ELF-1 (cell line): Measurements from ENCODE around the gene TAOK1.

Experiments
- DNase-seq: peaks from one replicate; pipeline ENCODE4 v3.0.0-alpha.2; 2016; ENCODE audit warnings: low read depth, low spot score

Gene TAOK1

DNA sequence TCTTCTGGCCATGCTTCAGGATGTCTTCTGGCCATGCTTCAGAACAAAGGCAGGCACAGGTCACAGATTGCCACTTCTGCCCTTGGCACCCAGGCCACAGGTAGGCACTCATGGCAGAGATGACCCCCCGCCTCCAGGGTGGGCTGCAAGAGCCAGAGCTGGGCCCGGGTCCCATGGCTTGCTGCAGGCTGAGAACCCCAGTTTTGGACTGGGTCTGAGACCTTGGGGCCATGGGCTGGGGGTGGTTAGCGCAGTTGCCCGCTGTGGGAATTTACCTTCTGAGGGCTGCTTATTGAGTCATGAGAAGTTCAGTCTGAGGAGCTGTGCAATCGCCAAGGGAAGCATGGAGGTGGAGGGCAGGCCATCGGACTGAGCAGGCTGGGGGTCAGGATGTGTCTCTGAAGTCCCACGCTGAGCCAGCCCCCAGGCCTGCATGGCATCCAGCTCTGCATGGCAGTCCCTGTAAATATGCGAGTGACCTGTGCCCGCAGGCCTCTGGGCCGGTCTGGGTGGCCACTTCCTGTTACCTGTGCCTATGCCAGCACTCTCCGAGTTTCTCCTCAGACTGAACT, 204.4 kb downstream of the TAOK1 start:
- no peak for DNase-seq

GRCh38 chr17:29595107-29595942, 205.2 kb downstream of the TAOK1 start:
- peak; percentile 47 for DNase-seq

DNA sequence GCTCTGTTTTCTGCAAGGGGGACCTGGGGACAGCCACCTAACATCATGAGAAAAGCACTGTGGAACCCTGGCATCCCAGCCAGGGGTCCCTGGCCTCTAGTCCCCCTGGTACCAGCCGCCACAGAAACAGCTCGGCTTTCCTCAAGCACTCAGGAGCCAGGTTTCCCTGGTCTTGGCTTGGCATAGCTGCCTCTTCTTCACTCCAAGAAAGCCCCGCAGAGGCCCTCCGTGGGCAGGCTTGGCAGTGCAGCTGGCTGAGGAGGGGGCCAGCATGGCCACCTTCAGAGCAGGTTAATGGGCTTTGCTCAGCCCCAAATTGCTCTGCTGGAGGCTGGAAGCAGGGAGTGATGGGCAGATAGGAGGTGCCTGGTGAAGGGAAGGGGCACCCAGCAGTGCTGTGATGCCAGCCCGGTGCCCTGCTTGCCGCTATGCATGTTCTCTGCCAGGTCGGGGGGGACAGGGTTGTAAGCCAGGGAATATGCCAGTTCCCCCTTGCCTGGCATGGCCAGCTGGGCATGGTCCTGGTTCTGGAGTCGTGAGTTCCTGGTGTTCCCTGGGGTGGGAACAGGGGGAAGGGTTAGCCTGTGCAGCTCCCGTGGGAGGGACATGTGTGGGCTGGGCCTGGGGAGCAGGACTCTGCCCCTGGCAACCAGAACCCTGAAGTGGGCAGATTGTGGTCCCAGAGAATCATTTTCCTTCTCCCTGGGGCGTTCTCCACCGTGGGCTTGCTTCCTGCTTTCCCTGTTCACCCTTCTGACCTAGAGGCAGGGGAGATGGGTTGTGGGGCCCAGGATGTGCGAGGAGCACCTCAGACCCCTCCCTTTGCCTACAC, 206.0 kb downstream of the TAOK1 start:
- DNase-seq: no peak

- DNase-seq: no peak
Observed at GRCh38 chr17:29596811-29597210, 206.6 kb downstream of the TAOK1 start.

- DNase-seq: peak; percentile 71
Observed at GRCh38 chr17:29597361-29598172, 207.4 kb downstream of the TAOK1 start.
